Measurements from ENCODE around the gene MAP4.

Gene MAP4

GRCh38 chr3:47956521-47956920 lies 59.7 kb downstream of the MAP4 start:
- DNase-seq, result no peak

- DNase-seq, result no peak
These were observed 61.6 kb downstream of the MAP4 start for GRCh38 chr3:47954567-47954966.

- no peak for DNase-seq
These were observed 65.6 kb downstream of the MAP4 start for GRCh38 chr3:47950453-47951169.

DNA sequence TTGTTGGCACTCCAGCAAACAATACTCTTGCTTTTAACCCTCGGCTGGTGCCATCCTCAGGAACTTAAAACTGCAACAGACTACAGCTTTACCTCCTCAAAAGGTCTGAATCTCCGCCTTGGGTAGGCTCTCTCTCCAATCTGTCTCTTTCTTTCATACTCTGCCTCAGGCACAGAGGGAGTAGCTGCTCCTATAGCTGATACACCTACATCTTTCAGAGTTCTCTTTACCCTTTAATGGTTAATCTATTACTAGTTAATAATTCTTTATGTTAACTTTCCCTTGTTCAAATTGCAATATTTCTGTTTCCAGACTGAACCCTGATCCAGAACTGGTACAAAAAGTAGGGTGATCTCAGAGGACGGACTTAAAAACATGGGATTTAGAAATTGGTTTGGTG lies 66.2 kb downstream of the MAP4 start:
- no peak for DNase-seq

- no peak for DNase-seq
These were observed 76.0 kb downstream of the MAP4 start for GRCh38 chr3:47940232-47940631.

- DNase-seq, result no peak
These were observed 83.8 kb downstream of the MAP4 start for GRCh38 chr3:47932421-47932820.

DNA sequence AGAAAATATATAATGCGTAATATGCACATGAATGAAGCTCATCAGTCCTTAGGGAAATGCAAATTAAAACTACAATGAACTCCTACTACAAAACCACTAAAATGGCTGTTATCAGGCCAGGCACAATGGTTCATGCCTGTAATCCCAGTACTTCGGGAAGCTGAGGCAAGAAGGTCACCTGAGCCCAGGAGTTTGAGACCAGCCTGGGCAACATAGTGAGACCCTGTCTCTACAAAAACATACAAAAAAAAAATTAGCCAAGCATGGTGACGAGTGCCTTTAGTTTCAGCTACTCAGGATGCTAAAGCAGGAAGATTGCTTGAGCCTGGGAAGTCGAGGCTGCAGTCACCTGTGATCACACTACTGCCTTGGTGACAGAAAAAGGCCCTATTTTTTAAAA lies 85.2 kb downstream of the MAP4 start:
- no peak for DNase-seq

- no peak for DNase-seq
These were observed 99.5 kb downstream of the MAP4 start for GRCh38 chr3:47916696-47917095.

GRCh38 chr3:47916201-47916600 lies 100.0 kb downstream of the MAP4 start:
- no peak for DNase-seq

GRCh38 chr3:47912006-47912504 lies 104.2 kb downstream of the MAP4 start:
- no peak for DNase-seq

GRCh38 chr3:47910777-47911440 lies 105.3 kb downstream of the MAP4 start:
- no peak for DNase-seq

- DNase-seq, result no peak
These were observed 106.0 kb downstream of the MAP4 start for GRCh38 chr3:47910233-47910632.

DNA sequence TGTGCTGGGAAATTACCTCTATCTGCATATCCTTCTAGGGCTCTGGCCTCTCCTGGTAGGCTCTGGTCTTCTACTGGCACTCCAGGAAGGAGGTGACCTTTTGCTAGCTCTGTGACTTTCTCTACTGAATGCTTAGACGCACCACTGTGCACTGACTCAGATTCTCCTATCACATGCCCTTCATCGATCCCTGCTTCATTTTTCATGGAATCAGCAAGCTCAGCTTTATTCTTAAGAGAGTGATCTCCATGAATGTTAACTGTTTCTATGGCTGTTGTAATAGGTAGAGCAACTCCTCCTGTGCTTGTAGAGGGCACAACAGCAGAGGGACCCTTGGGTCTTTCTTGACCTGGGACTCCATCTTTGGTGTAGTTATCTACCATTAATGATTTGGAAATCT lies 106.6 kb downstream of the MAP4 start:
- DNase-seq, result no peak

DNA sequence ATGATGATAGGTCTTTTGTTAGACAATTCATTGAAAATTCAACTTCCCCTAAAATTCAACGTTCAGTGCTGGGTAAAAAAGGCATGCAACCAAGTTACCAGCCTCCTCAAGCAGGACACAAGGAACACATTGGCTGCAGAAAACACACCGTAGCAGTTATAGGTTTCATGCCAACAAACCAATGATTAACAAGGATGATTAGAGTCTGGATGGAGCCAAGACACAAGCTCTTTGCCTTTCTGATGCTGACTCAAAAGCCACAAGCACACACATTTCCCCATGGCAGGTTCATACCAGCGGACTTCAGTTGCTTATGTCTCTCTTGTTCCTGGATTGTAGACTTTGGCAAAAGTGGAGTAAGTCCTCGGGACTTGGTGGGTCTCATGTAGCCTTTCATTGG lies 107.5 kb downstream of the MAP4 start:
- DNase-seq, result no peak

GRCh38 chr3:47907784-47908183 lies 108.4 kb downstream of the MAP4 start:
- no peak for DNase-seq

DNA sequence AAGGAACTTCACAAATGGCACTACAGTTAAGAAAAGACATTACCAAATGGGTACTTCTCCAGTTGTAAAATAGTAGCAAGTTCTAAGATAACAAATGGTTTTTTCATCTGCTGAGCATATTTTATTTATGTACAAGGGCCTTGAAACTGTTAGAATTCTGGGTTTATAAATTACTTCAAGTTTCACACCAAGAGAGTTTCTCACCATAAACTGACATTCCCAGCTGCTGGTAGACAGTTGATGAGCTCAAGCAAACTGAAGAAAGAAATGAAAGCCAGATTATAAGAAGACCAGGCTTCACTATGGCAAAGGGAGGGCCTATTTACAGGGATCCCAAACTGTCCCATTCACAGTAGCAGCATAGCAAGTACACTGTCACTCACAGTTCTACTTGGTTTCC lies 113.5 kb downstream of the MAP4 start:
- DNase-seq, result no peak

GRCh38 chr3:47901280-47901833 lies 114.9 kb downstream of the MAP4 start:
- DNase-seq, result no peak

DNA sequence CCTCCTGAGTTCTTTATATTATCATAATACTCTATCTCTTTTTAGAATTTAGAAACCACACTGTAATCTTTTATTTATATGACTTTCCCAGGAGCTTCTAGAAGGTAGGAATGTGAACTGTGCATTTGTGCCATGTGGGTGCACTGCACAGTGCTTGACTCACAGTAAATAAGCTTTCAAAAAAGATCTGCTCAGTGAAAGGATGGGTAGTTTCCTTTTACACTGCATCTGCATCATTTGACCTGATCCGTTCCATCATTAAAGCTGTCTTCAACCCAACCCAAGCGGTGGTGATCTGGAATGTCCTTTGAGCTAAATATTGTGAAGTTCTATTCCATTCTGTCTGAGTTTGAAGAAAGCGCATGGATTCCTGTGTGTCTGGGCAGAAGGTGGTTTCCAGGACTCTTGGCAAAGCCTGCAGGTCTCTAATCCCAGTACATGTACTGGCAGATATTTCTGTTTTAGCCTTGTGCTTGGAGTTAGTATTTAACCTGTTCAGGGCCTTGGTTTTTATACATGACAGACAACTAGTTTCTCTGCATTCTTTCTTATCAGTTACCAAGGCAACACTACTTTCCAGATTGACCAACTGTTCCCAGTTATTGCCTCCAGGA lies 116.6 kb downstream of the MAP4 start:
- no peak for DNase-seq

GRCh38 chr3:47897954-47898353 lies 118.3 kb downstream of the MAP4 start:
- no peak for DNase-seq

DNA sequence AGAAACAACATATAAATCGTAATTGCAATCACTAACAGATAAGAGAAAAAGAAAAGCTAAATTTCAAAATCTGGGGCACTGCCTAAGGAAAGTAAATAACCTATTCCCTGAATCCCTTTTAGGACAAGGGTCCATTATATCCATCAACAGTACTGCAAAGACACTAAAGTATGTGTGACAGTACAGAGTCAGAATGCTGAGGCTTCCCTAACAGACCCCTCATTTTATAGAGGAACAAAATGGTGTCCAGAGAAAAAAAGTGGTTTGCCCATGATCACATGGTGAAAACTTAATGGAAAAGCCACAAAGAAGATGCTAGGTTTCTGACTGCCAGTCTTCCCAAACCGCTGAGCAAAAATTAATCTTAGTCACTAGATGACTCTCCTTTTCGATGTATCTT lies 119.5 kb downstream of the MAP4 start:
- DNase-seq, result no peak

DNA sequence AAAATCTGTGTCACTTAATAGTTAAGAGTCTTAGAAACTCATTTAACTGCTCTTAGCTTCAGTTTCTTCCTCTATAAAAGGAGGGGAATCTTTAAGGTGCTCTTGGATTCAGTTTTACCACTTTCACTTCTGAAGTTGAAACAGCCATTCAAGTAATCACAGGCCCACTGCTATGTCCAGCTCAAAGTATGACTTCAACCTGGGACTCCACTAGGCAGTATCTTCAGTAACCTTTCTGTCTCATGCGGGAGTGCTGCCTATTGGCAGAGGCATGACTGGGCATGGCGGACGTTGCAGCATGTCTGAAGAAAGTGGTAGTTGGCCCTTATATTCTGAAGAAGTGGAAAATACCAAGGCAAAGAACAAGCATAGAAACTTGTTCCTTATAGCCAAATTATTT lies 121.0 kb downstream of the MAP4 start:
- no peak for DNase-seq

DNA sequence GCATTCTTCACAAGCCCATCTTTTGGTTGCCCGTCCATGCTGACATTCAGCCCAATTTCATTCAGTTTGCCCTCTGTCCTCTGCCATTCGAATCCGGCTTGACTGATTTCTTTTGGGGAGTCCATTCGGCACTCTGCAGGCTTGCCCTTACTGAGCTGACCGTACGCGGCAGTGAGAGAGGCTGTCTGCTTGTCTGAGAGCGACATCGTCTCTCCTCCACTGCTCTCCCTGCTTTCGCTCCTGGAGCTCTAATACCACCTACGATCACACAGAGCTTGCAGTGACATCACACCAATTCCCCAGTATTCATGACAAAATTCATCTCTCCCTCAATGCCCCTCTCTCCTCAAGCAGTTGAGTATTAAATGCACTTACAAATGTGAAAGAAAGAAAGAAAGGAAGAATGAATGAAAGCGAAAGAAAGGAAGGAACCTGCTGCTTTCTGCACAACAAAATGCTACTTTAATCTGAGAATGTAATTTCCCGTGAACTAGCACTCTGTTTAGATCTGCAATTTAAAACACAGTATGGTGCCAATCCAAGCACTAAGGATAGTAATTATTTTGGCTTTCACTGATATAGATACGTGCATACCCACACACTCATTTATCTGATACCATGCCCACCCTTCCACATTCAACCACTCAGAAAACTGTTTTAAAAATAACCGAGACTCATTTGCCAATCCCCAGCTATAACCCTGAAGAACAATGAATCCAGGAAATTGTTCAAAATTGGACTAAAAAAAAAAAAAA lies 123.8 kb downstream of the MAP4 start:
- no peak for DNase-seq

- DNase-seq, result no peak
These were observed 124.6 kb downstream of the MAP4 start for GRCh38 chr3:47891613-47892005.

All from cortex of kidney (tissue), 1 donor.